ELF-1 (cell line): ENCODE results near the gene ADGRV1.
"Not testable (repeated sequence)": the region's sequence is repeated elsewhere in the genome, so short reads cannot be mapped to it uniquely, and the experiment has no call there.

Experiments
- DNase-seq: peaks from one replicate; pipeline ENCODE4 v3.0.0-alpha.2; 2016; ENCODE audit warnings: low read depth, low spot score

ADGRV1 gene

GRCh38 chr5:90803876-90804275 is 245.3 kb downstream of the ADGRV1 start:
- no peak for DNase-seq

GRCh38 chr5:90807496-90807895 is 248.9 kb downstream of the ADGRV1 start:
- no peak for DNase-seq

GRCh38 chr5:90809311-90810056 is 250.9 kb downstream of the ADGRV1 start:
- no peak for DNase-seq

- no peak for DNase-seq
Observed at GRCh38 chr5:90810211-90810610, 251.6 kb downstream of the ADGRV1 start.

DNA sequence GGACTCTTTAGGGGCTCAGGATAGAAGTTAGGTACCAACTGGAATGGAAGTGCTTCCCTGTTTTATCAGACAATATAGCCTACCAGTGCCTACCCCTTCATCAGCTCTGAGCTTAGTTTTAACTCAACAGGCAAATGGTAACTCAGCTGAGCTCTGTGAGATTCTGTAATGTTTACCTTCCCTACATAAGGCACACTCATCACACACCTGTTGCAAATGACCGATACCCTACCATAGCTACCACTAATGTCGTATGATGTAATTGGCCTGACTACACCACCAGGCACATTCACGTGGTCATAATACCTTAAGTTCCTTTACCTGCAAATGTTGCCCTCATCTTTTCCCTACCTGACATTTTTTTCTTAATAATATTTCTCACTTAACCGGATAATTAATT is 254.8 kb downstream of the ADGRV1 start:
- DNase-seq, result no peak

DNA sequence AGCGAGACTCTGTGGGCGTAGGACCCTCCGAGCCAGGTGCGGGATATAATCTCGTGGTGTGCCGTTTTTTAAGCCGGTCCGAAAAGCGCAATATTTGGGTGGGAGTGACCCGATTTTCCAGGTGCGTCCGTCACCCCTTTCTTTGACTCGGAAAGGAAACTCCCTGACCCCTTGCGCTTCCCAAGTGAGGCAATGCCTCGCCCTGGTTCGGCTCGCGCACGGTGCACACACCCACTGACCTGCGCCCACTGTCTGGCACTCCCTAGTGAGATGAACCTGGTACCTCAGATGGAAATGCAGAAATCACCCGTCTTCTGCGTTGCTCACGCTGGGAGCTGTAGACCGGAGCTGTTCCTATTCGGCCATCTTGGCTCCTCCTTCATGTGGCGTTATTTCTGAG is 263.5 kb downstream of the ADGRV1 start:
- not testable (repeated sequence) for DNase-seq

- no peak for DNase-seq
Observed at GRCh38 chr5:90824436-90824835, 265.8 kb downstream of the ADGRV1 start.

GRCh38 chr5:90830058-90830457 is 271.5 kb downstream of the ADGRV1 start:
- no peak for DNase-seq

DNA sequence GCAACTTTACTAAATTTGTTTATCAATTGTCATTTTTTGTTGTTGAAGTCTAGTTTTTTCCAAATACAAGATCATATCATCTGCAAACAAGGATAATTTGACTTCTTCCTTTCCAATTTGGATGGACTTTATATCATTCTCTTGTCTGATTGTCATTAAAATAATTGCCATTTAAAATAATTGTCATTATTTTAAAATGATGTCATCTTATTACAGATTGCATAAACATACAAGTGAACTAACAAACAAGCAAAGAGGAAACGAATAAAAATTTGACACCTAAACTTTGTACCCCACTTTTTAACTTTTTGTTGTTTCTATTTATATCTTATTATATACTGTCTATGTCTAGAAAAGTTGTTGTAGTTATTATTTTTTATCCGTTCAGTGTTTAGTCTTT is 275.2 kb downstream of the ADGRV1 start:
- DNase-seq, result no peak

GRCh38 chr5:90834711-90835110 is 276.1 kb downstream of the ADGRV1 start:
- DNase-seq, result no peak

GRCh38 chr5:90843443-90843842 is 284.8 kb downstream of the ADGRV1 start:
- no peak for DNase-seq

- DNase-seq, result no peak
Observed at GRCh38 chr5:90844931-90845330, 286.3 kb downstream of the ADGRV1 start.

GRCh38 chr5:90845723-90846554 is 287.3 kb downstream of the ADGRV1 start:
- no peak for DNase-seq

- DNase-seq, result not testable (repeated sequence)
Observed at GRCh38 chr5:90847606-90848005, 289.0 kb downstream of the ADGRV1 start.

- no peak for DNase-seq
Observed at GRCh38 chr5:90849939-90850338, 291.3 kb downstream of the ADGRV1 start.

- DNase-seq, result no peak
Observed at GRCh38 chr5:90852531-90852930, 293.9 kb downstream of the ADGRV1 start.

- DNase-seq, result no peak
Observed at GRCh38 chr5:90853750-90854149, 295.2 kb downstream of the ADGRV1 start.

DNA sequence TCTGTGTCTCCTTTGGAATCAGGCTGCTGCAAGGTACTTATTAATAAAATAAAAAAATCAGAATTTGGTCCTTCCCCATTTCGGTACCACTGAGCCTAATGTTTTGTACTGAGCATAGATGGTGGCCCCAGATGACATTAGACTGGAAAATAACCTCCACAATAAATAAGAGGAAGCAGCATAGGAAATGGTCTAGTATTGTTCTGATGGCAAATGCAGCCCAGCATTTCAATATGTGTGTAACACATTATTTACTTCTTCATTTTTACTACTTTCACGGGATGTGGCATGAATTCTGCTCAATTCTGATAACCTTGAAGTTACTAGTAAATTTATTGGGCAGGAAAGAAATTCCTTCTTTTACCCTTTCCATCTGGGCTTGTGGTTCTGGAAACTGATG is 295.6 kb downstream of the ADGRV1 start:
- DNase-seq, result no peak

DNA sequence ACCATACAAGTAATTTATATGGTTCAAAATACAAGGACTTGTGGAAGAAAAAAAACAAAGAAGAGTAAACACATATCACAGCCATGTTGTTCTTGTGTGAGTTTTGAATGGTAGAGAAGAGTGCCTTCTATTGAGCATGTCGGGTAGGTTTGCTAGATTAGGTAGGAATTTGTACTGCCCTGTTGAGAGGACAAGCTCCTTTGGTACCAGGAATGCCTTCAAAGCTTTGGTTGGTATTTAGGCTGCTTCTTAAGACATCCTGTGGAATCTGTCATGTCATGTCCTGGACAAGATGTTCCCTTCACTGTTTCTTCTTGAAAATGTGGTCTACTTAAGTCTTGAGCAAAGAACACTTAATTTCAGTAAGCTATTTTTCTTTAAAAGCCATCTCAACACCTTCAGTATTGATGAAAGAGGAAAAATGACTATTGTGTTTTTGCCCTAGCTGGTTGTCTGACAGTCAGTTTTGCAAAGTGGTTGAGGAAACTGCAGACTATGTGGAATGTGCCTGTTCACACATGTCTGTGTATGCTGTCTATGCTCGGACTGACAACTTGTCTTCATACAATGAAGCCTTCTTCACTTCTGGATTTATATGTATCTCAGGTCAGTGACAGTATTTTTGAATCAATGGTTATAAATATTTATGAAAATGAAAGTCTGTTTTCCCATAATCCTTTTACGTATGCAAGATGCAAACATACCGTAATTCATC is 296.9 kb downstream of the ADGRV1 start:
- DNase-seq, result no peak

DNA sequence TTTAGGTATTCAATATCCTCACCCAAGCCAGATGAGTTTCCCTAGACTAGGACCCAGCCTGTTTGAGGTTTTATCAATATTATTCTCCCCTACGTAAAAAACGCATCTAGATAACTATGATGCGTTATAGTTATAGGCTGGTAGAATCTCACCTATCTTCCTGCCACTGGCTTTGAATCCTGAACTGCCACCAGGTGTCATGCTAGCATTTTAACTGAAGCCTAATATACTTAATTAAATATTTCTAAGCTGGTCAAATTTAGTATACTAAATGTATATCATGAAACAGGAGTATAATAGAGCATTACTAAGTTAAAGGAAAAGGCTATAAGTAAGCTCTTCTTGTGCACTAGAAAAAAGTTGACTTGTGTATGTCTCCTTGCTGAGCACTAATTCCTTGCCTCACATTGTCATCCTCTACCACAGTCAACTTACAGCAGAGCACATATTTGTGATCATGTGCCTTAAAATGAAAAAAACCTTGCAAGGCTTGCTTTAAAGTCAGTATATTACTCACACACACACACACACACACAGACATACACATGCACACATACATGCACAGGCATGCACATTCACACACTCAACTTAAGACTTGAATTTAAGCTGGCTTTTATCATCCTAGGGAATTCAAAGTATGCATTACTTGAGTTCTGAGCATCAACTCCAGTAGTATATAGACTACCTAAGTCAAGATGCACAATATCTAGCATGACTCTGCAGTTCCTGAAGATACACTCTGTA is 303.4 kb downstream of the ADGRV1 start:
- DNase-seq, result no peak

GRCh38 chr5:90865180-90865579 is 306.6 kb downstream of the ADGRV1 start:
- DNase-seq, result no peak

DNA sequence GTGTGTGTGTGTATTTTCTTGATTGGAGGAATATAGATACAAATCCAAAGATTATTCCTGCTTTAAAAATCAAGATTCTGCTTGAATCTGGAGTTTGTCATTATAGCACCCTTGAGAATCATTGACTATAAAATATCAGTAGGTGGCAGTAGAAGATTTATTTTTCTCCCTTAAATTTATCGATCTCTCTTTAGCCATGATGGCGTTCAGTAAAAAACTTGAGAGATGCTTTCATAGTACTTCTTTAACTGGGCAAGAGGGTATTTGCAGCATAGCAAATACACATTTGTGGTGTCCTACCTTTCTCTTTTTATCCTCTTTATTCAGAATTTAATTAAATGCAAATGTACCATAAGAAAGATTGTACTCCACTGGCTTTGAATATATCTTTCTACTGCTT is 307.7 kb downstream of the ADGRV1 start:
- no peak for DNase-seq
